OCI-LY1 (cell line): ENCODE data around the gene MAML2.

Source experiments
- H2AFZ ChIP-seq: fragments of 200-600 bp; sonication (generic), shearing (Covaris generic); 2 replicates; pipeline ENCODE4 v1.6.0; 2014; ENCODE audit warnings: antibody characterized with exemption, mild to moderate bottlenecking, low read length
- H3F3A ChIP-seq: fragments of 200-600 bp; sonication (generic), shearing (Covaris generic); 2 replicates; pipeline ENCODE4 v1.6.0; 2014; ENCODE audit warnings: mild to moderate bottlenecking, antibody characterized with exemption, low read length, moderate library complexity; ENCODE audit not compliant: insufficient read depth
- H3K27ac ChIP-seq: fragments of 200-600 bp; sonication (generic); 2 replicates; pipeline ENCODE4 v1.5.1; 2014; ENCODE audit warnings: low read length, mixed run types, mild to moderate bottlenecking, low read depth; ENCODE audit not compliant: poor library complexity, severe bottlenecking
- H3K27me3 ChIP-seq: fragments of 200-600 bp; sonication (generic); 2 replicates; pipeline ENCODE4 v1.6.0; 2014; ENCODE audit warnings: antibody characterized with exemption, mild to moderate bottlenecking, low read length, moderate library complexity; ENCODE audit not compliant: insufficient read depth
- H3K36me3 ChIP-seq: fragments of 200-600 bp; sonication (generic); 2 replicates; pipeline ENCODE4 v1.6.1; 2014; ENCODE audit warnings: mild to moderate bottlenecking, antibody characterized with exemption, low read length, moderate library complexity, mixed read lengths; ENCODE audit not compliant: insufficient read depth
- H3K4me1 ChIP-seq: fragments of 200-600 bp; sonication (generic); 2 replicates; pipeline ENCODE4 v1.5.1; 2014; ENCODE audit warnings: mild to moderate bottlenecking, low read length, moderate library complexity; ENCODE audit not compliant: insufficient read depth, severe bottlenecking
- H3K4me2 ChIP-seq: fragments of 200-600 bp; sonication (generic), shearing (Covaris generic); 2 replicates; pipeline ENCODE4 v1.6.1; 2014; ENCODE audit warnings: low read length
- H3K4me3 ChIP-seq: fragments of 200-600 bp; sonication (generic); 2 replicates; pipeline ENCODE4 v1.5.1; 2014; ENCODE audit warnings: low read length, low read depth, mild to moderate bottlenecking, mixed read lengths; ENCODE audit not compliant: poor library complexity, severe bottlenecking
- H3K79me2 ChIP-seq: fragments of 200-600 bp; shearing (Covaris generic); 2 replicates; pipeline ENCODE4 v1.6.1; 2016; ENCODE audit warnings: mixed run types, low read length, mixed read lengths; ENCODE audit not compliant: insufficient read depth
- H3K9ac ChIP-seq: fragments of 200-600 bp; sonication (generic), shearing (Covaris generic); 2 replicates; pipeline ENCODE4 v1.6.1; 2014; ENCODE audit warnings: mild to moderate bottlenecking, low read length, mixed read lengths
- H3K9me2 ChIP-seq: fragments of 200-600 bp; sonication (generic), shearing (Covaris generic); 2 replicates; pipeline ENCODE4 v1.6.1; 2014; ENCODE audit warnings: low read depth, mild to moderate bottlenecking, low read length, mixed read lengths
- H3K9me3 ChIP-seq: fragments of 200-600 bp; shearing (Covaris generic); 2 replicates; pipeline ENCODE4 v1.6.1; 2014; ENCODE audit warnings: low read length, mixed read lengths
- H4K20me1 ChIP-seq: fragments of 200-600 bp; sonication (generic), shearing (Covaris generic); 2 replicates; pipeline ENCODE4 v1.6.0; 2016; ENCODE audit warnings: mild to moderate bottlenecking, low read length; ENCODE audit not compliant: insufficient read depth
- EZH2 ChIP-seq: fragments of 200-600 bp; sonication (generic), shearing (Covaris generic); IDR thresholded peaks from 2 replicates; pipeline ENCODE4 v1.8.0; 2017; ENCODE audit warnings: borderline replicate concordance, mixed run types, mild to moderate bottlenecking, antibody characterized with exemption, low read length, moderate library complexity, mixed read lengths
- TF ChIP-seq, protein P1 (sequence below): fragments of 200-600 bp; sonication (generic), shearing (Covaris generic); IDR thresholded peaks from 2 replicates; pipeline ENCODE4 v1.5.1; 2017; ENCODE audit warnings: mild to moderate bottlenecking, antibody characterized with exemption, low read length, moderate library complexity, mixed read lengths

Gene MAML2

DNA sequence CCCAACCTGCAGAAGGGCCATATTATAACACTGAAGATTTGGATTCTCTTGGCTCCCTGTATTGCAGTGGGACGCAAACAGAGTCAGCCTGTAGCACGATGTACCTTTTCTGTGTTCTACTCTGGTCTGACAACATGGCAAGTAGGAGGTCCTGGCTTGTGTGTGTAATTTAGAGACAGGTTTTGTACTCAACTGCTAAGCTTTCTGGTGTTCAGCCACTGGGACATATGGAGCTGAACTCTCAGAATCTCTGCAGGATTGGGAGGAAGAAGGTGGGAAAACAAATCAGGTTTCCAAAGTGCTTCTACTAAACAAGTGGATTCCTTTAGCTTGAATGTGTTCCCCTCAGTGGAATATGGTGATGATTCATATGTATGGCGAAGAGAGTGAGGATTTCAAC is 226.6 kb downstream of the MAML2 start:
- Histone ChIP-seq H4K20me1 (no peaks in the 10 kb centered on the region), H3K36me3 (no peaks in the 10 kb centered on the region), H3K4me3 (no peak overlapping the region), H3K9me2 (no peaks in the 10 kb centered on the region), H3K27ac (no peak overlapping the region), H3K9ac (no peak overlapping the region), H3K9me3 (no peaks in the 10 kb centered on the region), H3F3A (no peaks in the 10 kb centered on the region), H3K27me3 (no peaks in the 10 kb centered on the region), H3K4me1 (no peaks in the 10 kb centered on the region), H3K79me2 (no peaks in the 10 kb centered on the region), H3K4me2 (no peak overlapping the region), H2AFZ (no peak overlapping the region)
- TF ChIP-seq, protein P1, sequence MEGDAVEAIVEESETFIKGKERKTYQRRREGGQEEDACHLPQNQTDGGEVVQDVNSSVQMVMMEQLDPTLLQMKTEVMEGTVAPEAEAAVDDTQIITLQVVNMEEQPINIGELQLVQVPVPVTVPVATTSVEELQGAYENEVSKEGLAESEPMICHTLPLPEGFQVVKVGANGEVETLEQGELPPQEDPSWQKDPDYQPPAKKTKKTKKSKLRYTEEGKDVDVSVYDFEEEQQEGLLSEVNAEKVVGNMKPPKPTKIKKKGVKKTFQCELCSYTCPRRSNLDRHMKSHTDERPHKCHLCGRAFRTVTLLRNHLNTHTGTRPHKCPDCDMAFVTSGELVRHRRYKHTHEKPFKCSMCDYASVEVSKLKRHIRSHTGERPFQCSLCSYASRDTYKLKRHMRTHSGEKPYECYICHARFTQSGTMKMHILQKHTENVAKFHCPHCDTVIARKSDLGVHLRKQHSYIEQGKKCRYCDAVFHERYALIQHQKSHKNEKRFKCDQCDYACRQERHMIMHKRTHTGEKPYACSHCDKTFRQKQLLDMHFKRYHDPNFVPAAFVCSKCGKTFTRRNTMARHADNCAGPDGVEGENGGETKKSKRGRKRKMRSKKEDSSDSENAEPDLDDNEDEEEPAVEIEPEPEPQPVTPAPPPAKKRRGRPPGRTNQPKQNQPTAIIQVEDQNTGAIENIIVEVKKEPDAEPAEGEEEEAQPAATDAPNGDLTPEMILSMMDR: no peak
- no peak for TF ChIP-seq EZH2

DNA sequence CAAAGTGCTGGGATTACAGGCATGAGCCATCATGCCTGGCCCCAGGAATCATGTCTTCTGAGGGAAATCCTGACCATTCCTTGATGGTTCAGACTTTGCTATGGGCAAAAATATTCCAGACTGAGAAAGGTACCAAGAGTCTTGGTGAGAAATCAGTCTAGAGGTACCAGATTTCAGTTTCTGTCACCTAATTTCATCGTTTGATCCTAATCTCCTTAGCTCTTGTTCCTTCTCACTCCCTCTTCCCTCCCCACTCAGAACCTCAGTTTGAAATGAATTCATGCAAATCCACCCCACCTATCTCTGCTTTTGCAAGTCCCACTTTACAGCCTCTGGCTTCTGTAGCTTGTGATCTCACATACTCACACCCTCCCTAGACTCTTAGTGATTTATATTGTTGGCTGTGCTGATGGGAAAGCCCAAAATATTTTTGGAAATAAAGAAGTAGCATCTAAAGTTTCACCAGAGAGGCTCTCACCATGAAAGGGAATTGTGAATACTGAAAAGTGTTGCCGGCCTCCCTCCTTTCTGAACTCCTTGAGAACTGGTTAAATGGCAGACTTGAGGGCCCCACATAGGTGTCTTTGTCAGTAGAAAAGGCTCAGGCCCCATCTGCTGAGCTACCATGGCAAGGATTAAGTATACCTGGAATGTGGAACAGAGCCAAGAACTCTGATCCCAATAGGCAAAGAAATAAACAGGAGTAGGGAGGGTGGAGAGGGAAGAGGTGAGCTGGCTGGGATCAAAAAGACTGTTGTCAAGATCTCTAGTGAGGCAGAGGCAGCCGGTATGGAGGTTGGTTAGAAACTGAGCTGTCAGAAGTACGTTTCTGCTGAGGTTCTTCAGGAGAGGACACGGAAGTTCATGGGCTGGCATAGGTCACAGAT is 228.6 kb downstream of the MAML2 start:
- H3K4me1 ChIP-seq: no peaks in the 10 kb centered on the region
- no peak overlapping the region for H3K4me2 ChIP-seq
- no peak overlapping the region for H3K9ac ChIP-seq
- no peak overlapping the region for H2AFZ ChIP-seq
- no peaks in the 10 kb centered on the region for H3K9me2 ChIP-seq
- H3K9me3 ChIP-seq: no peaks in the 10 kb centered on the region
- H3F3A ChIP-seq: no peaks in the 10 kb centered on the region
- H3K4me3 ChIP-seq: no peak overlapping the region
- H3K36me3 ChIP-seq: no peaks in the 10 kb centered on the region
- no peaks in the 10 kb centered on the region for H4K20me1 ChIP-seq
- H3K79me2 ChIP-seq: no peaks in the 10 kb centered on the region
- TF ChIP-seq, protein P1: no peak
- TF ChIP-seq EZH2: no peak
- H3K27ac ChIP-seq: no peak overlapping the region
- no peaks in the 10 kb centered on the region for H3K27me3 ChIP-seq

DNA sequence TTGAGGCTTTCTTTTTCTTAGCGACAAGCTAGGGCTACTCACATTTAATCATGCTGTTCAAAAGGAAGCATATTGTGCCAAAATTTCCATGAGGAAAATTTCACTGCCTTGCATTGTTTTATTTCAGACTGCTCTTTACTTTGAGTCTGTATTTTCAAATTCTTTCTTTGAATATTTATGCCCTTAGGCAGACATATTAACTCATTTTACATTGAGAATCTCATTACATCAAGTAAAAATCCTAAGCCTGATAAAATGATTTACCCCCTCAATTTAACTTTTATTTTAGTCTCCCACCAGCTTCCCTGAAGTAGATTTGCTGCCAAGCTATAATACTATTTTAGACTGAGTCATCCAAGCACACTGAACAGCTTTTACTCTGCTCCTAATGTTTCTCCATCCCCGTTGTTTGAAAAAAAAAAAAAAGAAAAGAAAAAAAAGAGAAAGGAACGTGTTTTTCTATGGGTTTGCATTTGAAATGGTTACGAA is 229.8 kb downstream of the MAML2 start:
- no peak overlapping the region for H3K4me2 ChIP-seq
- H3K79me2 ChIP-seq: no peaks in the 10 kb centered on the region
- H3K9ac ChIP-seq: no peak overlapping the region
- no peaks in the 10 kb centered on the region for H3K9me2 ChIP-seq
- no peak overlapping the region for H3K27ac ChIP-seq
- TF ChIP-seq, protein P1: no peak
- TF ChIP-seq EZH2: no peak
- no peak overlapping the region for H2AFZ ChIP-seq
- H3K36me3 ChIP-seq: no peaks in the 10 kb centered on the region
- H3K4me1 ChIP-seq: no peaks in the 10 kb centered on the region
- no peaks in the 10 kb centered on the region for H3K27me3 ChIP-seq
- no peaks in the 10 kb centered on the region for H3K9me3 ChIP-seq
- no peak overlapping the region for H3K4me3 ChIP-seq
- no peaks in the 10 kb centered on the region for H4K20me1 ChIP-seq
- H3F3A ChIP-seq: no peaks in the 10 kb centered on the region
